ENCODE measurements around the gene SUPT20H. TPM values are rescaled to one million over a fixed set of nuclear protein-coding genes. Genes with fewer than 3 reads are reported as not detected.

SUPT20H gene
- total RNA-seq, 1 experiment from 2014 or later = 42.9 TPM

GRCh38 chr13:37039896-37040295 lies 19.6 kb downstream of the SUPT20H start:
- no peak overlapping the region for H3K4me3 ChIP-seq (replicated peaks in 1 of 2; ENCODE audit: low read depth in 1 of 2, low read length in 2 of 2)
- ChIA-PET POLR2A (no interaction called here), CTCF (no interaction called here), RAD21 (ENCODE audit: low non-redundant PET in 1 of 2, low total read pairs in 2 of 2, uncharacterized antibody in 2 of 2, unreplicated experiment in 2 of 2) (no interaction called here)
- peaks cover 54 to 74% of the 10 kb centered on the region in 2 experiments for H3K36me3 ChIP-seq (ENCODE audit: control insufficient read depth in 1 of 2, insufficient read depth in 2 of 2, low read length in 2 of 2)
- peaks cover 2% of the 10 kb centered on the region; the same call in 1 of the 2 replicates for H3K79me2 ChIP-seq (ENCODE audit: insufficient read depth, low read length)
- BruUV-seq (replicated peaks) = no TSS peak
- DNase-seq (ENCODE audit: low read depth, low spot score) = no peak
- H3K9me3 ChIP-seq (ENCODE audit: control insufficient read depth in 1 of 2, insufficient read depth in 1 of 2, low read depth in 1 of 2, low read length in 2 of 2) = no peaks in the 10 kb centered on the region
- no peaks in the 10 kb centered on the region for H3K4me1 ChIP-seq (ENCODE audit: control insufficient read depth in 1 of 2, insufficient read depth in 2 of 2, low read length in 2 of 2)
- no peak for ATAC-seq
- H3K27me3 ChIP-seq (ENCODE audit: insufficient read depth, low read length) = no peaks in the 10 kb centered on the region
- H3K4me2 ChIP-seq (ENCODE audit: low read length) = no peak overlapping the region
- TF ChIP-seq ATF3 (IDR thresholded peaks at IDR 0.05) = no peak
- no peak for TF ChIP-seq ZBTB33 (IDR thresholded peaks at IDR 0.05; ENCODE audit: extremely low read depth, insufficient replicate concordance, low read length)
- no peak for TF ChIP-seq YY1 (IDR thresholded peaks at IDR 0.05; ENCODE audit: extremely low read depth, insufficient replicate concordance, low read depth, low read length)
- TF ChIP-seq JUND (IDR thresholded peaks at IDR 0.05) = no peak
- TF ChIP-seq CEBPB (IDR thresholded peaks at IDR 0.05; ENCODE audit: low read depth) = no peak
- no peak for TF ChIP-seq ELF1 (IDR thresholded peaks at IDR 0.05; ENCODE audit: borderline replicate concordance, low read depth)
- TF ChIP-seq REST (IDR thresholded peaks at IDR 0.05; ENCODE audit: low read depth) = no peak
- TF ChIP-seq ZFX (IDR thresholded peaks at IDR 0.05) = no peak
- TF ChIP-seq POLR2AphosphoS5 (IDR thresholded peaks at IDR 0.05; ENCODE audit: low read depth, low read length) = no peak
- no peak for TF ChIP-seq CBX3 (IDR thresholded peaks at IDR 0.05; ENCODE audit: low read depth)
- no peak for TF ChIP-seq RAD21 (IDR thresholded peaks at IDR 0.05; ENCODE audit: low read depth)
- no peak for TF ChIP-seq CTCF (IDR thresholded peaks at IDR 0.05 in 2 of 3, conservative IDR thresholded peaks at IDR 0.05 in 1 of 3; ENCODE audit: borderline replicate concordance in 1 of 3, insufficient read depth in 1 of 3, low read depth in 2 of 3, low read length in 2 of 3)
- H3K9ac ChIP-seq (ENCODE audit: low read length) = no peak overlapping the region
- no peak overlapping the region for H3K27ac ChIP-seq (ENCODE audit: low read depth, low read length)
- H4K20me1 ChIP-seq (ENCODE audit: insufficient read depth) = peaks cover 10% of the 10 kb centered on the region; the same call in 1 of the 2 replicates
- no peaks in the 10 kb centered on the region for H3K9me2 ChIP-seq (ENCODE audit: insufficient read depth)
- intact Hi-C loops (cut with micrococcal nuclease) = no loop called here
- no peak overlapping the region for H2AFZ ChIP-seq (ENCODE audit: low read depth, low read length, poor library complexity, severe bottlenecking)
